ENCODE results near the gene DLG2.

GRCh38 chr11:84648471-84648870, 978.7 kb downstream of the DLG2 start:
- TF ChIP-seq EZH2 (IDR thresholded peaks at IDR 0.05; ENCODE audit: borderline replicate concordance, low read depth, low read length, severe bottlenecking) (no peak), POLR2A (IDR thresholded peaks at IDR 0.05; ENCODE audit: low read depth, low read length) (no peak), MYC (IDR thresholded peaks at IDR 0.05; ENCODE audit: low read depth, low read length) (no peak), POLR2AphosphoS5 (IDR thresholded peaks at IDR 0.05; ENCODE audit: insufficient read depth, low read depth, low read length) (no peak), JUN (IDR thresholded peaks at IDR 0.05; ENCODE audit: borderline replicate concordance, insufficient read depth, insufficient read length, low read depth) (no peak), FOS (IDR thresholded peaks at IDR 0.05; ENCODE audit: borderline replicate concordance, insufficient read depth, low read length) (no peak)
- TF ChIP-seq, protein P1, sequence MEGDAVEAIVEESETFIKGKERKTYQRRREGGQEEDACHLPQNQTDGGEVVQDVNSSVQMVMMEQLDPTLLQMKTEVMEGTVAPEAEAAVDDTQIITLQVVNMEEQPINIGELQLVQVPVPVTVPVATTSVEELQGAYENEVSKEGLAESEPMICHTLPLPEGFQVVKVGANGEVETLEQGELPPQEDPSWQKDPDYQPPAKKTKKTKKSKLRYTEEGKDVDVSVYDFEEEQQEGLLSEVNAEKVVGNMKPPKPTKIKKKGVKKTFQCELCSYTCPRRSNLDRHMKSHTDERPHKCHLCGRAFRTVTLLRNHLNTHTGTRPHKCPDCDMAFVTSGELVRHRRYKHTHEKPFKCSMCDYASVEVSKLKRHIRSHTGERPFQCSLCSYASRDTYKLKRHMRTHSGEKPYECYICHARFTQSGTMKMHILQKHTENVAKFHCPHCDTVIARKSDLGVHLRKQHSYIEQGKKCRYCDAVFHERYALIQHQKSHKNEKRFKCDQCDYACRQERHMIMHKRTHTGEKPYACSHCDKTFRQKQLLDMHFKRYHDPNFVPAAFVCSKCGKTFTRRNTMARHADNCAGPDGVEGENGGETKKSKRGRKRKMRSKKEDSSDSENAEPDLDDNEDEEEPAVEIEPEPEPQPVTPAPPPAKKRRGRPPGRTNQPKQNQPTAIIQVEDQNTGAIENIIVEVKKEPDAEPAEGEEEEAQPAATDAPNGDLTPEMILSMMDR (IDR thresholded peaks at IDR 0.05; ENCODE audit: extremely low read depth in 1 of 2, insufficient read depth in 1 of 2, low read depth in 1 of 2, low read length in 2 of 2), result no peak
- TF ChIP-seq, protein P2, sequence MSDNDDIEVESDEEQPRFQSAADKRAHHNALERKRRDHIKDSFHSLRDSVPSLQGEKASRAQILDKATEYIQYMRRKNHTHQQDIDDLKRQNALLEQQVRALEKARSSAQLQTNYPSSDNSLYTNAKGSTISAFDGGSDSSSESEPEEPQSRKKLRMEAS (IDR thresholded peaks at IDR 0.05; ENCODE audit: insufficient read depth, insufficient read length), result no peak
